NB4 (cell line): ENCODE results near the gene PDXP.

Source experiments
- CTCF ChIP-seq: IDR thresholded peaks from one replicate; pipeline ENCODE4 v1.5.1; 2012; ENCODE audit warnings: low read depth, low read length
- MAX ChIP-seq: IDR thresholded peaks from 2 replicates; pipeline ENCODE4 v1.6.1; 2011; ENCODE audit warnings: low read depth, low read length
- POLR2A ChIP-seq: IDR thresholded peaks from 2 replicates; pipeline ENCODE4 v1.6.1; 2011; ENCODE audit warnings: mild to moderate bottlenecking; ENCODE audit not compliant: insufficient read length; ENCODE audit errors: extremely low read depth

GRCh38 chr22:37664249-37665101 lies 6.0 kb downstream of the PDXP start:
- TF ChIP-seq CTCF (no peak), MAX (no peak), POLR2A (no peak)
